K562 (cell line): ENCODE data around the gene ARHGAP30. TPM values are rescaled to one million over a fixed set of nuclear protein-coding genes. Genes with fewer than 3 reads are reported as not detected.

ENCODE experiments used
- ATAC-seq: fragments of 200-7000 bp; cut with Tn5 transposase; 3 replicates; pipeline ENCODE4 v1.9.1; 2020; ENCODE audit warnings: moderate library complexity
- BruUV-seq: library from RNA; stranded (reverse); fragments of 400-500 nt; replicated peaks from 2 replicates; lab custom pipeline; 2021; lab: Mats Ljungman, UMichigan
- CTCF ChIA-PET: fragments of 300-600 bp; formaldehyde crosslinking; extraction: SDS; loops from one replicate; lab custom pipeline; 2021; ENCODE audit warnings: low intra/inter-chr PET ratio; lab: Yijun Ruan, JAX
- POLR2A ChIA-PET: fragments of 300-600, 350-650 bp; sonication (Branson Sonifier 250); formaldehyde crosslinking; extraction: SDS; loops from one replicate; lab custom pipeline; 2021; ENCODE audit warnings: antibody characterized with exemption, inconsistent platforms; lab: Yijun Ruan, JAX
- DNase-seq, 4 experiments: peaks; one replicate each; pipeline versions ENCODE4 v3.0.0 to v3.0.0-alpha.2; 2011 to 2018; ENCODE audit warnings: low spot score in 3 of 4, mixed read lengths in 3 of 4; ENCODE audit errors: extremely low read depth in 1 of 4
- FAIRE-seq: peaks from 2 replicates; lab custom pipeline; 2011; peaks lifted over from hg19 to GRCh38; lab: Jason Lieb, UNC
- H2AFZ ChIP-seq: 2 replicates; pipeline ENCODE4 v1.6.0; 2011; ENCODE audit warnings: low read depth, low read length, control low read depth, inconsistent platforms
- H3K27ac ChIP-seq: fragments of 200-600 bp; 3 replicates; pipeline ENCODE4 v1.8.0; 2011; ENCODE audit warnings: low read depth, mild to moderate bottlenecking, control low read depth, inconsistent platforms, low read length, moderate library complexity, mixed read lengths; ENCODE audit errors: extremely low read depth
- H3K27me3 ChIP-seq, 2 experiments: fragments of 300-600 bp in 1 of 2; 2 replicates in 1 of 2; 3 replicates in 1 of 2; pipeline versions ENCODE4 v1.6.0 to v1.8.0; 2011; ENCODE audit warnings: inconsistent platforms in 2 of 2, low read length in 2 of 2, mild to moderate bottlenecking in 1 of 2, mixed read lengths in 1 of 2, moderate library complexity in 1 of 2; ENCODE audit not compliant: control insufficient read depth in 2 of 2, insufficient read depth in 2 of 2
- H3K36me3 ChIP-seq: fragments of 300-600 bp; 3 replicates; pipeline ENCODE4 v1.8.0; 2011; ENCODE audit warnings: mild to moderate bottlenecking, low read length, inconsistent platforms; ENCODE audit not compliant: control insufficient read depth, insufficient read depth
- H3K4me1 ChIP-seq, 2 experiments: fragments of 200-600 bp in 1 of 2; replicated peaks in 1 of 2; 2 replicates in 1 of 2; 3 replicates in 1 of 2; pipeline versions ENCODE4 v1.5.1 to v1.8.0; 2011; ENCODE audit warnings: inconsistent platforms in 2 of 2, low read length in 2 of 2, mild to moderate bottlenecking in 1 of 2, mixed read lengths in 1 of 2, moderate library complexity in 1 of 2; ENCODE audit not compliant: control insufficient read depth in 2 of 2, insufficient read depth in 2 of 2
- H3K4me2 ChIP-seq: 2 replicates; pipeline ENCODE4 v1.6.1; 2011; ENCODE audit warnings: low read length, control low read depth, inconsistent platforms, mixed read lengths; ENCODE audit not compliant: insufficient read depth
- H3K4me3 ChIP-seq: fragments of 200-600 bp; sonication (generic), shearing (Covaris generic); 2 replicates; pipeline ENCODE4 v1.5.1; 2016; ENCODE audit warnings: control low read depth, inconsistent platforms
- H3K79me2 ChIP-seq: fragments of 200-600 bp; 3 replicates; pipeline ENCODE4 v1.8.0; 2011; ENCODE audit warnings: low read length, inconsistent platforms; ENCODE audit not compliant: control insufficient read depth, insufficient read depth
- H3K9ac ChIP-seq, 2 experiments: 2 replicates each; pipeline versions ENCODE4 v1.6.0 to v1.6.1; 2011; ENCODE audit warnings: low read depth in 2 of 2, low read length in 2 of 2, control low read depth in 1 of 2, inconsistent platforms in 1 of 2, mild to moderate bottlenecking in 1 of 2, mixed read lengths in 1 of 2; ENCODE audit not compliant: insufficient read depth in 1 of 2
- H3K9me1 ChIP-seq: one replicate; pipeline ENCODE4 v1.6.0; 2011; ENCODE audit warnings: inconsistent platforms, mild to moderate bottlenecking, low read length, moderate library complexity; ENCODE audit not compliant: control insufficient read depth, insufficient read depth
- H3K9me3 ChIP-seq: replicated peaks from 2 replicates; pipeline ENCODE4 v1.5.1; 2011; ENCODE audit warnings: low read depth, low read length, inconsistent platforms; ENCODE audit not compliant: control insufficient read depth, insufficient read depth
- H4K20me1 ChIP-seq: replicated peaks from 2 replicates; pipeline ENCODE4 v1.6.1; 2011; ENCODE audit warnings: low read length, inconsistent platforms, mixed read lengths; ENCODE audit not compliant: control insufficient read depth, insufficient read depth
- EGR1 ChIP-seq: fragments of 450-650 bp; conservative IDR thresholded peaks from 2 replicates; pipeline ENCODE4 v1.6.1; 2017; ENCODE audit warnings: mild to moderate bottlenecking
- HDAC2 ChIP-seq: fragments of 450-650 bp; IDR thresholded peaks from 2 replicates; pipeline ENCODE4 v1.6.1; 2016; ENCODE audit warnings: mild to moderate bottlenecking
- TCF7L2 ChIP-seq: fragments of 150-350 bp; IDR thresholded peaks from 2 replicates; pipeline ENCODE4 v1.6.1; 2016; ENCODE audit warnings: low read depth, mild to moderate bottlenecking, low read length, moderate library complexity
- ZC3H8 ChIP-seq: fragments of 450-650 bp; IDR thresholded peaks from 2 replicates; pipeline ENCODE4 v1.6.1; 2017
- ZNF408 ChIP-seq: fragments of 250-450 bp; sonication (Bioruptor Pico); IDR thresholded peaks from 2 replicates; pipeline ENCODE4 v1.4.0; 2020; ENCODE audit warnings: low read depth, mild to moderate bottlenecking, moderate library complexity
- WGBS: fragments of 100-300 bp; shearing (Covaris generic); methylation state at CpG from one replicate; pipeline ENCODE4 v1.1.6; 2016; ENCODE audit warnings: low coverage, mixed read lengths; ENCODE audit not compliant: insufficient coverage; ENCODE audit errors: missing lambda C conversion rate; 5-methylcytosine and 5-hydroxymethylcytosine counted together
- in situ Hi-C: fragments of 300-500 bp; cut with MboI; formaldehyde crosslinking; loops from 4 replicates; pipeline ENCODE4 v1.15.0; 2018; ENCODE audit warnings: inconsistent platforms, mixed read lengths
- intact Hi-C: fragments of 100-400 bp; cut with micrococcal nuclease; formaldehyde crosslinking; loops from 2 replicates; pipeline ENCODE4 v1.14.2; 2022
- polyA plus RNA-seq, 8 experiments: library from polyadenylated mRNA; depleted of rRNA in 4 of 8; stranded (reverse) in 5 of 8; unstranded in 3 of 8; fragments of >200 nt; fragmentation: Nextera tagmentation in 2 of 8; fragmentation: Illumina TruSeq in 1 of 8; extraction: Ambion mirVana in 2 of 8; extraction: Trizol in 1 of 8; gene quantifications; 2 replicates each; pipeline versions ENCODE4 v1.2.1 to v1.2.3, GENCODE V29; 2011 to 2014; ENCODE audit warnings: inconsistent platforms in 1 of 8, missing spikeins in 1 of 8
- total RNA-seq, 7 experiments: library from RNA; depleted of rRNA in 6 of 7; stranded (reverse); fragments of >200 nt in 6 of 7; fragmentation: Illumina TruSeq in 2 of 7; extraction: Trizol in 2 of 7; gene quantifications; 2 replicates each; pipeline versions ENCODE4 v1.2.1 to v1.2.3, GENCODE V29; 2011 to 2021; ENCODE audit warnings: low replicate concordance in 1 of 7
- TF ChIP-seq, protein P1 (sequence below): sonication (generic); formaldehyde crosslinking; IDR thresholded peaks from 2 replicates; pipeline ENCODE4 v1.8.1; 2023; ENCODE audit warnings: mild to moderate bottlenecking, missing genetic modification reagents
- TF ChIP-seq, protein P2 (sequence below): fragments of 450-650 bp; IDR thresholded peaks from 2 replicates; pipeline ENCODE4 v1.6.1; 2017; ENCODE audit warnings: antibody characterized with exemption, mild to moderate bottlenecking
- TF ChIP-seq, protein P3 (sequence below): sonication (generic); formaldehyde crosslinking; IDR thresholded peaks from 2 replicates; pipeline ENCODE4 v1.8.1; 2023; ENCODE audit warnings: mild to moderate bottlenecking, missing genetic modification reagents, moderate library complexity

The ARHGAP30 gene
- total and polyA plus RNA-seq, 9 of the 15 experiments (the other 6 are each of a cell fraction or from before 2014, with no cell fraction given) = 0.01 to 0.73 (median 0.12) TPM

DNA sequence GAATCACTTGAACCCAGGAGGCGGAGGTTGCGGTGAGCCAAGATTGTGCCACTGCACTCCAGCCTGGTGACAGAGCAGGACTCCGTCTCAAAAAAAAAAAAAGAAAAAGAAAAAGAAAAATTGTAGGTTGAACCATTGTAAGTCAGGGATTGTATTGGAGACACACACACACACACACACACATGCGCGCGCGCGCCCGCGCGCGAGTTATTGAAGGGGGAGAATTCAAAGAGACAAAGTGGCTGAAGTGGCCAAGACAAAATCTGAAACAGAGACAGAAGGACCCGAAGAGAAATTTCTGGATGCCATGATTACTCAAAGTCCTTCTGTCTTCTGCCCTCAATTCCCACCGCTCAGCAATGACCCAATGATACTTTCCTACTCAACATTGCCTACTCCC lies 24.8 kb upstream of the ARHGAP30 start:
- no peak overlapping the region for H3K9ac ChIP-seq
- FAIRE-seq = no peak
- CTCF ChIA-PET = no interaction called here
- in situ Hi-C loops = loop anchor here (10.0 to 25.0 kb wide), 2 partner anchors 100 to 257 kb away; no protein-coding TSS in a partner anchor
- H3K27me3 ChIP-seq = no peaks in the 10 kb centered on the region
- H3K4me1 ChIP-seq = peaks cover 0 to 9% of the 10 kb centered on the region in 2 experiments; a peak in 1 of 5 replicates
- no peak for ATAC-seq
- POLR2A ChIA-PET = interaction anchor here (0.9 kb wide), 1 partner anchor 9 kb away, joined by 3 read pairs; no protein-coding TSS in a partner anchor
- no peaks in the 10 kb centered on the region for H3K9me1 ChIP-seq
- TF ChIP-seq ZC3H8 = no peak
- TF ChIP-seq, protein P1, sequence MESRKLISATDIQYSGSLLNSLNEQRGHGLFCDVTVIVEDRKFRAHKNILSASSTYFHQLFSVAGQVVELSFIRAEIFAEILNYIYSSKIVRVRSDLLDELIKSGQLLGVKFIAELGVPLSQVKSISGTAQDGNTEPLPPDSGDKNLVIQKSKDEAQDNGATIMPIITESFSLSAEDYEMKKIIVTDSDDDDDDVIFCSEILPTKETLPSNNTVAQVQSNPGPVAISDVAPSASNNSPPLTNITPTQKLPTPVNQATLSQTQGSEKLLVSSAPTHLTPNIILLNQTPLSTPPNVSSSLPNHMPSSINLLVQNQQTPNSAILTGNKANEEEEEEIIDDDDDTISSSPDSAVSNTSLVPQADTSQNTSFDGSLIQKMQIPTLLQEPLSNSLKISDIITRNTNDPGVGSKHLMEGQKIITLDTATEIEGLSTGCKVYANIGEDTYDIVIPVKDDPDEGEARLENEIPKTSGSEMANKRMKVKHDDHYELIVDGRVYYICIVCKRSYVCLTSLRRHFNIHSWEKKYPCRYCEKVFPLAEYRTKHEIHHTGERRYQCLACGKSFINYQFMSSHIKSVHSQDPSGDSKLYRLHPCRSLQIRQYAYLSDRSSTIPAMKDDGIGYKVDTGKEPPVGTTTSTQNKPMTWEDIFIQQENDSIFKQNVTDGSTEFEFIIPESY (CRISPR knock-in tag) = peak; percentile 65; the same call in 1 of the 2 replicates
- H3K79me2 ChIP-seq = no peaks in the 10 kb centered on the region
- 81% methylated on average over 12 of the region's 14 CpGs for WGBS
- no peak overlapping the region for H3K4me2 ChIP-seq
- H3K27ac ChIP-seq = no peak overlapping the region
- H3K4me3 ChIP-seq = no peak overlapping the region
- no TSS peak for BruUV-seq
- peaks cover 4% of the 10 kb centered on the region; the same call in 1 of the 2 replicates for H3K9me3 ChIP-seq
- no peak for DNase-seq
- intact Hi-C loops = no loop called here
- peaks cover 7% of the 10 kb centered on the region; the same call in 2 of the 3 replicates for H3K36me3 ChIP-seq
- H4K20me1 ChIP-seq = no peaks in the 10 kb centered on the region
- no peak overlapping the region for H2AFZ ChIP-seq

DNA sequence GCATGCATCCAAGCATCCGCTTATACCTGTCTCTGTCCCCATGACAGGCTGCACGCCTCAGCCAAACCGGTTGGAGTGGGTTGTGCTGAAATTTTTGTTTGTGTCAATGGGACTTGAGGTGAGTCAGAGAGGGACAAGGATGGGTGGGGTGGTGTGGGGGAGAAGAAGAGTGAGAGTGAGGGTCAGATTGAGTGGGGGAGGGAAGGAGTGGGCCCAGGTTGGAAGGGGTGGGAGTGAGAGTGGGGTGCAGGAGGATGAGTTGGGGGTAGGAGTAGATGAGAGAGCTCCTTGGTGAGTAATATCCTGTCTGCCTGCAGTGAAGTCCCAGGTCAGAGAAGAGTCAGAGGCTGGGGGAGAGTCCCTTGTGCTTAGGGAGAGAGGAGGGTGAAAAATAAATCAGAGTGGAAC lies 22.9 kb upstream of the ARHGAP30 start:
- Histone ChIP-seq H3K27me3 (no peaks in the 10 kb centered on the region), H3K4me1 (peaks cover 0 to 5% of the 10 kb centered on the region in 2 experiments; a peak in 2 of 5 replicates), H3K9ac (no peak overlapping the region), H3K9me1 (no peaks in the 10 kb centered on the region), H4K20me1 (no peaks in the 10 kb centered on the region), H3K79me2 (no peaks in the 10 kb centered on the region), H3K4me3 (no peak overlapping the region), H3K4me2 (no peak overlapping the region), H3K9me3 (0 out of 2 replicates have a peak, but pooled peaks cover 3% of the 10 kb centered on the region), H2AFZ (no peak overlapping the region), H3K27ac (no peak overlapping the region), H3K36me3 (no peaks in the 10 kb centered on the region)
- FAIRE-seq (no peak), DNase-seq (no peak), ATAC-seq (no peak)
- intact Hi-C loops = no loop called here
- CTCF ChIA-PET = no interaction called here
- BruUV-seq = no TSS peak
- in situ Hi-C loops = loop anchor here (10.0 to 25.0 kb wide), 2 partner anchors 98 to 255 kb away; no protein-coding TSS in a partner anchor
- POLR2A ChIA-PET = no interaction called here
- WGBS = 36% methylated on average over 3 of the region's 3 CpGs
- TF ChIP-seq, protein P2, sequence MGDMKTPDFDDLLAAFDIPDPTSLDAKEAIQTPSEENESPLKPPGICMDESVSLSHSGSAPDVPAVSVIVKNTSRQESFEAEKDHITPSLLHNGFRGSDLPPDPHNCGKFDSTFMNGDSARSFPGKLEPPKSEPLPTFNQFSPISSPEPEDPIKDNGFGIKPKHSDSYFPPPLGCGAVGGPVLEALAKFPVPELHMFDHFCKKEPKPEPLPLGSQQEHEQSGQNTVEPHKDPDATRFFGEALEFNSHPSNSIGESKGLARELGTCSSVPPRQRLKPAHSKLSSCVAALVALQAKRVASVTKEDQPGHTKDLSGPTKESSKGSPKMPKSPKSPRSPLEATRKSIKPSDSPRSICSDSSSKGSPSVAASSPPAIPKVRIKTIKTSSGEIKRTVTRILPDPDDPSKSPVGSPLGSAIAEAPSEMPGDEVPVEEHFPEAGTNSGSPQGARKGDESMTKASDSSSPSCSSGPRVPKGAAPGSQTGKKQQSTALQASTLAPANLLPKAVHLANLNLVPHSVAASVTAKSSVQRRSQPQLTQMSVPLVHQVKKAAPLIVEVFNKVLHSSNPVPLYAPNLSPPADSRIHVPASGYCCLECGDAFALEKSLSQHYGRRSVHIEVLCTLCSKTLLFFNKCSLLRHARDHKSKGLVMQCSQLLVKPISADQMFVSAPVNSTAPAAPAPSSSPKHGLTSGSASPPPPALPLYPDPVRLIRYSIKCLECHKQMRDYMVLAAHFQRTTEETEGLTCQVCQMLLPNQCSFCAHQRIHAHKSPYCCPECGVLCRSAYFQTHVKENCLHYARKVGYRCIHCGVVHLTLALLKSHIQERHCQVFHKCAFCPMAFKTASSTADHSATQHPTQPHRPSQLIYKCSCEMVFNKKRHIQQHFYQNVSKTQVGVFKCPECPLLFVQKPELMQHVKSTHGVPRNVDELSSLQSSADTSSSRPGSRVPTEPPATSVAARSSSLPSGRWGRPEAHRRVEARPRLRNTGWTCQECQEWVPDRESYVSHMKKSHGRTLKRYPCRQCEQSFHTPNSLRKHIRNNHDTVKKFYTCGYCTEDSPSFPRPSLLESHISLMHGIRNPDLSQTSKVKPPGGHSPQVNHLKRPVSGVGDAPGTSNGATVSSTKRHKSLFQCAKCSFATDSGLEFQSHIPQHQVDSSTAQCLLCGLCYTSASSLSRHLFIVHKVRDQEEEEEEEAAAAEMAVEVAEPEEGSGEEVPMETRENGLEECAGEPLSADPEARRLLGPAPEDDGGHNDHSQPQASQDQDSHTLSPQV = no peak
- TF ChIP-seq EGR1 = peak; percentile 97
- TF ChIP-seq TCF7L2 = no peak
- TF ChIP-seq ZNF408 (CRISPR knock-in tag) = no peak
- TF ChIP-seq, protein P3, sequence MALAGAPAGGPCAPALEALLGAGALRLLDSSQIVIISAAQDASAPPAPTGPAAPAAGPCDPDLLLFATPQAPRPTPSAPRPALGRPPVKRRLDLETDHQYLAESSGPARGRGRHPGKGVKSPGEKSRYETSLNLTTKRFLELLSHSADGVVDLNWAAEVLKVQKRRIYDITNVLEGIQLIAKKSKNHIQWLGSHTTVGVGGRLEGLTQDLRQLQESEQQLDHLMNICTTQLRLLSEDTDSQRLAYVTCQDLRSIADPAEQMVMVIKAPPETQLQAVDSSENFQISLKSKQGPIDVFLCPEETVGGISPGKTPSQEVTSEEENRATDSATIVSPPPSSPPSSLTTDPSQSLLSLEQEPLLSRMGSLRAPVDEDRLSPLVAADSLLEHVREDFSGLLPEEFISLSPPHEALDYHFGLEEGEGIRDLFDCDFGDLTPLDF = no peak
- no peak for TF ChIP-seq HDAC2
